ENCODE measurements around the gene NEU2.
"Not testable (repeated sequence)": the region's sequence is repeated elsewhere in the genome, so short reads cannot be mapped to it uniquely, and the experiment has no call there.

Gene NEU2

GRCh38 chr2:233033672-233034071 is 1.2 kb downstream of the NEU2 start:
- DNase-seq (ENCODE audit: extremely low spot score, insufficient read length, low read depth) (no peak), FAIRE-seq (no peak)

DNA sequence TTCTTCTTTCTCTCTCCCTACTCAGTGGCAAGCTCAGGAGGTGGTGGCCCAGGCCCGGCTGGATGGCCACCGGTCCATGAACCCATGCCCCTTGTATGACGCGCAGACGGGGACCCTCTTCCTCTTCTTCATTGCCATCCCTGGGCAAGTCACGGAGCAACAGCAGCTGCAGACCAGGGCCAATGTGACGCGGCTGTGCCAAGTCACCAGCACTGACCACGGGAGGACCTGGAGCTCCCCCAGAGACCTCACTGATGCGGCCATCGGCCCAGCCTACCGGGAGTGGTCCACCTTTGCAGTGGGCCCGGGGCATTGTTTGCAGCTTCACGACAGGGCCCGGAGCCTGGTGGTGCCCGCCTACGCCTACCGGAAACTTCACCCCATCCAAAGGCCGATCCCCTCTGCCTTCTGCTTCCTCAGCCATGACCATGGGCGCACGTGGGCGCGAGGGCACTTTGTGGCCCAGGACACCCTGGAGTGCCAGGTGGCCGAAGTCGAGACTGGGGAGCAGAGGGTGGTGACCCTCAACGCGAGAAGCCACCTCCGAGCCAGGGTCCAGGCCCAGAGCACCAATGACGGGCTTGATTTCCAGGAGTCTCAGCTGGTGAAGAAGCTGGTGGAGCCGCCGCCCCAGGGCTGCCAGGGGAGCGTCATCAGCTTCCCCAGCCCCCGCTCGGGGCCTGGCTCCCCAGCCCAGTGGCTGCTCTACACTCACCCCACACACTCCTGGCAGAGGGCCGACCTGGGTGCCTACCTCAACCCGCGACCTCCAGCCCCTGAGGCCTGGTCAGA is 1.8 kb downstream of the NEU2 start:
- DNase-seq (ENCODE audit: extremely low spot score, insufficient read length, low read depth) (no peak), FAIRE-seq (no peak)

- no peak for FAIRE-seq
Measured at GRCh38 chr2:233035426-233036161, 3.1 kb downstream of the NEU2 start.

GRCh38 chr2:233036162-233036838 is 3.8 kb downstream of the NEU2 start:
- DNase-seq (ENCODE audit: extremely low spot score, insufficient read length, low read depth), result no peak
- no peak for FAIRE-seq

More at GRCh38 chr2:233035426-233036161, 3.1 kb downstream of the NEU2 start:
- no peak for DNase-seq (ENCODE audit: extremely low spot score, insufficient read length, low read depth)

DNA sequence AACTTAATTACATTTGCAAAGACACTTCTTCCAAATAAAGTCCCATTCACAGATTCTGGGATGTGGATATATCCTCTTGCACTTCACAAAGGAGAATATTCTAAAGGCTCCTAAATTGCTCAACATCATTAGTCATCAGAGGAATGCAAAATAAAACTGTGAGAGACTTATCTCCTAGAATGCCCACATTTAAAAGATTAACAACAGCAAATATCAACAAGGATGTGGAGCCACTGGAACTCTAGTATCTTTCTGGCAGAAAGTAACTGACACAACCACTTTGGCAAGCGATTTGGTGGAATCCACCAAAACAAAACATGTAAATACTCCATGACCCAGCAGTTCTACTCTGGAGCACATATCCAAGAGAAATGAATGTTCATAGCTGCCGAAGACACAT is 4.6 kb downstream of the NEU2 start:
- DNase-seq (ENCODE audit: extremely low spot score, insufficient read length, low read depth), result no peak

GRCh38 chr2:233039212-233039845 is 6.9 kb downstream of the NEU2 start:
- FAIRE-seq, result no peak
- no peak for DNase-seq (ENCODE audit: extremely low spot score, insufficient read length, low read depth)

More for the DNA sequence above, 4.6 kb downstream of the NEU2 start:
- no peak for FAIRE-seq

GRCh38 chr2:233039846-233040530 is 7.5 kb downstream of the NEU2 start:
- FAIRE-seq (no peak), DNase-seq (ENCODE audit: extremely low spot score, insufficient read length, low read depth) (no peak)

- FAIRE-seq, result no peak
- no peak for DNase-seq (ENCODE audit: extremely low spot score, insufficient read length, low read depth)
Measured at GRCh38 chr2:233040571-233040970, 8.1 kb downstream of the NEU2 start.

DNA sequence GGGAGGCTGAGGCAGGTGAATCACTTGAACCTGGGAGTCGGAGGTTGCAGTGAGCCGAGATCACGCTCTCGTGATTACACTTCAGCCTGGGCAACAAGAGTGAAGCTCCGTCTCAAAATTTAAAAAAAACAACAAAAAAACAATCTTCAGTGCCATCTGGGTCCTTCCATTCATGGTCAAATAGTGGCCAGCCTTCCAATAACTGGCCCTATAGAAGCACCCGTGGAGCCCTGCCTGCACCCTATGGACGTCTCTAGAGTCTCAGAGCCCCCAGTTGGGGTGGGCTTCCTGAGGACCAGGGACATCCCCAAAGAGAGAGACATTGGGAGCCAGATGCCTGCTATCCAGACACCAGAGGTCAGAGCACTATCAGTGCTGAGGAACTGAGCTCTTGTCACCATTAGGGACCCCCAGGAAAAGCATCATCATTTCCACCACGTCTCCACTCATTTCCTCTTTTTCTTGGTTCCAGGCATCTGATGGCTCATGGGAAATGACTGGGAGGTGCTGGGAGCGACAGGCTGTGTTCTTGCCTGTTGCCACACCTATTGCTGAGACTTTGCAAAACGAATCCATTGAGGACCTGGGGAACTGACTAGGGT is 9.4 kb downstream of the NEU2 start:
- FAIRE-seq, result no peak
- no peak for DNase-seq (ENCODE audit: extremely low spot score, insufficient read length, low read depth)

GRCh38 chr2:233042549-233042948 is 10.1 kb downstream of the NEU2 start:
- FAIRE-seq, result no peak
- DNase-seq (ENCODE audit: extremely low spot score, insufficient read length, low read depth), result no peak

GRCh38 chr2:233044974-233045605 is 12.6 kb downstream of the NEU2 start:
- no peak for FAIRE-seq

GRCh38 chr2:233047206-233047605 is 14.7 kb downstream of the NEU2 start:
- DNase-seq (ENCODE audit: extremely low spot score, insufficient read length, low read depth), result no peak
- FAIRE-seq, result no peak

More at GRCh38 chr2:233044974-233045605, 12.6 kb downstream of the NEU2 start:
- DNase-seq (ENCODE audit: extremely low spot score, insufficient read length, low read depth), result no peak

DNA sequence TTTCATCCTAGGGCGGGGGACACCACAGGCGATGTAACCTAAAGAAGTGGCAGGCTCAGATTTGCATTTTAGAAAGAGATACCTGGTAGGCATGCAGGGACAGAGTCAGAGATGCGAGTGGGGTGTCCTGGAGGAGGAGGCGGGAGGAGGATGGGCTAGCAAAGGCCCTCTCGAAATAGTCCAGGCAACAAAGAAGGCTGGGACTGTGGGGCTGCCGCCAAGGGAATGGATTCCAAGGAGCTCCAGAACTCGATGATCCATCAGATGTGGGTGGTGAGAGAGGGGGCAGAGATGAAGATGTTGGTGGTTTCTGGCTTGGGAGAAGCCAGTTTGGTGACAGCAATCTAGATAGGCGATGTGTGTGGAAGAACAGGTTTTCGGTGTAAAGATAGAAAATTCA is 15.2 kb downstream of the NEU2 start:
- FAIRE-seq (no peak), DNase-seq (ENCODE audit: extremely low spot score, insufficient read length, low read depth) (no peak)

GRCh38 chr2:233048569-233049193 is 16.2 kb downstream of the NEU2 start:
- FAIRE-seq, result no peak
- DNase-seq (ENCODE audit: extremely low spot score, insufficient read length, low read depth), result no peak

- DNase-seq (ENCODE audit: extremely low spot score, insufficient read length, low read depth), result no peak
- FAIRE-seq, result no peak
Measured at GRCh38 chr2:233049194-233049761, 16.8 kb downstream of the NEU2 start.

- FAIRE-seq (no peak), DNase-seq (ENCODE audit: extremely low spot score, insufficient read length, low read depth) (no peak)
Measured at GRCh38 chr2:233051241-233052149, 19.0 kb downstream of the NEU2 start.

DNA sequence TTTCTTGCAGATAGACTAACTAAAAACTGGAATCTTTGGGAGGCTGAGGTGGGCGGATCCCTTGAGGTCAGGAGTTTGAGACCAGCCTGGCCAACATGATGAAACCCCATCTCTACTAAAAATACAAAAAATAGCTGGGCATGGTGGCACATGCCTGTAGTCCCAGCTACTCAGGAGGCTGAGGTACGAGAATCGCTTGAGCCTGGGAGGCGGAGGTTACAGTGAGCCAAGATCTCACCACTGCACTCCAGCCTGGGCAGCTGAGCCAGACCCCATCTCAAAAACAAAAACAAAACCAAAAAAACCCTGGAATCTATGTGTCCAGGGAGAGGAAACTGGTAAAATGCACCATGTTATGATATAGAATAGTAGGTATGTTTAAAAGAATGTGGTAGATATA is 20.0 kb downstream of the NEU2 start:
- not testable (repeated sequence) for FAIRE-seq; DNase-seq (ENCODE audit: extremely low spot score, insufficient read length, low read depth)

Data from GM18507 (cell line).